Raji (cell line): ENCODE measurements around the gene GNAQ.

Experiments
- POLR2A ChIP-seq: IDR thresholded peaks from 2 replicates; pipeline ENCODE4 v1.6.1; 2011; ENCODE audit warnings: low read depth, low read length, control low read depth; ENCODE audit not compliant: insufficient read depth

Gene GNAQ

DNA sequence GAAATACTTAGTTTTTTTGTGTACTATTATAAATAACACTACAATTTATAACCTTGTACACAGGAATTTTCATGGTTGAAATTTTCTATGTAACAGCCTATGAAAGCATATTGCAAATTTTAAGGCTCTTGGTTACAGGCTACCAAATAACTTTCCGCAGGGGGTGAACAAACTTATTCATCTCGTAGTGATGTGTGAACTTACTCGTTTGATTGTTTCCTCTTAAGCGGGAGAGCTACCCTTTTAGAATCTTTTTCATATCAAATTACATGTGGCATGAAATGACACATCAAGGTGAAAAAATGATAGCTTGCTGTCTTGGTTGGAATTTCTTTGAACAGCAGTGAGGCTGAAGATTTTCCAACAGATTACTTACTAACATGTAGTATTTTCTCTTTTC lies 292.7 kb downstream of the GNAQ start:
- TF ChIP-seq POLR2A = no peak

DNA sequence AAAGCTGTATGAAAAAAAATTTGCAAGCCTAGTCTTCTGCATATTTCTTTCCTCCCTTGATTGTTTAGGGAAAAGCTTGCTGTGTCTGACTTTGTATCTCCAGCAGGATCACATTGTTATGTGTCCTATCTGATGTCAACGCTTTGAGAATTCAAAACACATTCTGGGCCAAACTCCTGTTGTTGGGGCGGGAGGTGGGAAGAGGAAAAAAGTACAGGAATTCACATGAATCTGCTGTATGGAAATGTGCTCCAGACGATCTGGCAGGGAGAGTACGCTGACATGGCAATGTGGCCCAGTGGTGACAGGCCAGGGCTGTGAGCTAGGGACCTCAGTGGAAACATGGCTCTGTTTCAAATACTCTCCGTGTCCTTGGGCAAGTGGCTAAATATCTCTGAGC lies 296.1 kb downstream of the GNAQ start:
- no peak for TF ChIP-seq POLR2A

DNA sequence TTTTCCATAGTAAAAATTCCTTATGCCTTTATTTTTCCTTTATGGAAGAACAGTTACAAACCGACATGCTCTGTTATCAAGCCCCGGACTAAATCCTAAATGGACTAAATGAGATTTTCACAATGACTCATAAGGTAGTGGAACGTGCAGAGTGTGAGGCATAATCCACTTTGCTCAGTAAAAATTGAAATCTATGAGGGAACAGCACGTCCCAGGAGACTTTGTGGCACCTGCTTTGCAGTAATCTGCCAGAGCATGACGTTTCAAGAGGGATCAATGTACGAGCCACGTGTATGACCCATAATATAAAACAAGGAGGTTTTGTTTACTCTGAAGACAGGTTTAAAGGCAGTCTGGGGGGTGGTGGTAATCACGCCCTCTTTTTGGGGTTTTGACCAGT lies 299.7 kb downstream of the GNAQ start:
- TF ChIP-seq POLR2A = no peak

DNA sequence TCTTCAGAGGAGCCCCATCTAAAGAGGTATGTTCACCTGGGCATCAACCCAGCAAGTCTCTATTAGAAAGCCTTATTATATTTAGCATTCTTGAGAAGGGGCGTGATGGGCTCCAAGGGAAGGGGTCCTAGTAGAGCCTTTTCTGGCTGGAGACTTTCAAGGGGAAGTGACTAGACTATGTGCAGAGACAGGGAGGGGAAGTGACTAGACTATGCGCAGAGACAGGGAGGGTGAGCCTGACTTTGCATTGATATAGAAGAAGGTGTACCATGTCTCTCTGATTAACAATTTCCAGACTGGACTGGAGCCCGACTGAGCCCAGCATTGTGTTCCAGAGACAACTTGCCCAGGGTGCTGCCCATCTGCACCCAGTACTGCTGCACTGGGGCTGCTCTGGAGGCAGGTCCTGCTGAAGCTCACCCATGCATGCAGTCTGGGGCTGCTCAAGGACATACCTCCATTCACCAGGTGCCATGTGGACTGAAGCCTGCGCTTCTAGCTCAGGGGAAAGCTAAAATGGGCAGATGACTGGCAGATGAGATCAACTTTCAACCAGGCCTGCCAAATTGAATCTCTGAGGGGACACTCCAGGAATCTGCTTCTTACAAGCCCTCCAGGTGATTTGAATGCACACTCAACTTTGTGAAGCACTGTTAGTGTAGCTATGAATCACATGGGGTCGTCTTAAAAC lies 300.5 kb downstream of the GNAQ start:
- TF ChIP-seq POLR2A = no peak

DNA sequence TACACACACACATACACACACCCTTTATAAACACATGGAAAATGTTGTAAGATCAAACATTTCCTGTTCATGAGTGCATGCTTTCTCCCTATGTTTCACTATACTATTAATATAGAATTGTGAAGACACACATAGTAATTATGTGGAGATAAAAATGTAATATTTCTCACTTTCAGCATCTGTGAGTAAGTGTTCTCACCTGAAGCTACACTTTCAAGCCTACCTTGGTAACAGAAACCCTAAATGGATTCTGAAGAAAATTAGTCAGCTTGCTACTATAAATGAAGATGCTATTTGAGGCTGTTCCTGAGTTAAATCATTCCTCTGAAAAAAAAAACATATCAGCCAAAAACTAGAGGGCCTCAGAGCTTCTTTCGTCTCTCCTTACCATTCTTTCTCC lies 302.4 kb downstream of the GNAQ start:
- no peak for TF ChIP-seq POLR2A

DNA sequence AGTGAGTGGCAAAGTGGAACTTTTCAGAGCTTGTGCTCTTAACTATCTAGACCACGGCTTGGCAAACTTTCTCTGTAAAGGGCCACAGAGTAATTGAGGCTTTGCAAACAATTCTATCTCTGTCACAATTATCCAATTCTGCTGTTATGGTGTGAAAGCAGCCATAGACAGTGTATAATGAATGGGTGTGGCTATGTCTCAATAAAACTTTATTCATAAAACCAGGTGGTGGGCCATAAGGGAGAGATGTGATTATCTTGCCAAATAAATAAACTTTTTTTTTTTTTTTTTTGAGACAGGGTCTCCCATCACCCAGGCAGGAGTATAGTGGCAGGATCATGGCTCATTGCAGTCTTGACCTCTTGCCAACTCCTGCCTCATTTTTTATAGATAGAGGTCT lies 304.8 kb downstream of the GNAQ start:
- TF ChIP-seq POLR2A = no peak

DNA sequence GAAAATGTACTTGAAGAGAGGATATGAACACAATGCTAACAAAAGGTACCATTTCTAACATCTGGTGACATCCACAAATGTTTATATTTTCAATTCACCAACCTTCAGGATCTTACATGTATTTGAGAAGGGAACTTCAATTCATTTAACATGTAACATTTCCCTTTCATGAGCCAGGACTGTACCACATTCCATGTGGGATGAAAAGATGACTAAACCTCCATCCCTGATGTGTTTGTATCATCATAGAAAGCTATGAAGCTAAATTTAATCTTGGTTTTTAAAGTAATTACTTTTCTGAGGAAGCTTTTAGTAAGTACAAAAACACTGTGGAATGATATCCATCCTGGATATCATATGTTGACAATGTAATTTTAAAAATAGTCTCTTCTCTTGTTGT lies 305.3 kb downstream of the GNAQ start:
- no peak for TF ChIP-seq POLR2A

DNA sequence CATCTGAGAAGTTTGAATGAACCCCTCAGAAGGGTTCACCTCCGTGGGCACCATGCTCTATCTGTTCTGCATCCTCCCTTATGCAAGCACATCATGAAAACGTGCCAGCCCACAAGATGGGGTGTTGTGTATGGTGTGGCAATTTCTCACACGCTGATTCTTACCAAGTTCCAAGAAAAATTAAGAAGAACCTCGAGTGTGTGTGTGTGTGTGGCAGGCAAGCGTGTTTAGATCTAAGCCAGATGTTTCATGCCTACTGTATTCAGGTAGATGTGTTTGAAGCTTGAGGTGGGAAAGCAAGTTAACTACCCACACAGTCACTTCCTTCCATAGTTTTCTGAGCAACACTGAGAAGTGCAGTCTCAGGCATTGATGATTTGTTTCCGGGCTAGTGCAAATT lies 305.8 kb downstream of the GNAQ start:
- no peak for TF ChIP-seq POLR2A

DNA sequence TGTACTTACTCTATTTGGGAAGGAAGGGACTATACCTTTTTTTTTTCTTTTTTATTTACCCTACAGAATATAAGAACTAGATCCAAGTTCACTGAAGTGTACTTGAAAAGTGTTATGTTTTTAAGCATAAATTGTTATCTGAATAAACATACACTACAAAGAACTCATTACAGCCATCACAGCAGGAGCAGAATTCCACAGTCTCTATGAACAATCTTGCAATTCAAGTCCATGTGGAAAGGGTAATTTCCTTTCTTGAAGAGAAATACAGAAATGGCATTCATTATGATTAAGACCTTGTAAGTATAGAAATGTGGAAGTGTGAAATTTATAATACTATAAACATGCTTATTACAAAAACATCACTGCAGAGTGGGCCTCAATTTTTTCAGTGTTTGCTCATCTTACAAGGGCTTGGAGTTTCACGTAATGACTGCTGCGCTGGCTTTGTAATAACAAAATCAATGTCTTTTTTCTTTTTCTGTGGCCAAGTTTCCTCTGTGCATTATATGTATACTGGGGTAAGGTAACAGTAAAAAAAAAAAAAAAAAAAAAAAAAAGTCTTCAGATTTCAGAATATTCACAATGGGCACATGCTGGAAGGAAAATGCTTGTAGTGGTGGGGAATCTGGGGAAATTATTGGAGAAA lies 306.4 kb downstream of the GNAQ start:
- TF ChIP-seq POLR2A = no peak

DNA sequence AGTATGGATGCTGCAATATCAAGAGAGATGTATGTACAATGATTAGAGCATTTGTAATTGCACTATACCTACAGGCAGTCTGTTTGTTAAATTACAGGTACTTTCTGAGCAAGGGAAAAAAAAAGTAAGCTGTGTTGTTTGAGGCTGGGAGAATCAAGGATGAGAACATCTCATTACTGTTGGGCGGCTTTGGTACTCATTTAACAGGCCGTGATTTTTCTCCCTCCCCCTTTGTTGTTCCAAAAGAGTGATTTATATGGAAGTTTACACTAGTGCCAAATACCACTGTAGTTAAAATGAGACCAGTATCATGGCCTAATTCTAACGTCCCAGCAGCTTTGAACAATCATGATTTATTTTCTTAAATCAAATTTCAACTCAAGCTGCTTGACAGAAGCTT lies 312.3 kb downstream of the GNAQ start:
- TF ChIP-seq POLR2A = no peak

DNA sequence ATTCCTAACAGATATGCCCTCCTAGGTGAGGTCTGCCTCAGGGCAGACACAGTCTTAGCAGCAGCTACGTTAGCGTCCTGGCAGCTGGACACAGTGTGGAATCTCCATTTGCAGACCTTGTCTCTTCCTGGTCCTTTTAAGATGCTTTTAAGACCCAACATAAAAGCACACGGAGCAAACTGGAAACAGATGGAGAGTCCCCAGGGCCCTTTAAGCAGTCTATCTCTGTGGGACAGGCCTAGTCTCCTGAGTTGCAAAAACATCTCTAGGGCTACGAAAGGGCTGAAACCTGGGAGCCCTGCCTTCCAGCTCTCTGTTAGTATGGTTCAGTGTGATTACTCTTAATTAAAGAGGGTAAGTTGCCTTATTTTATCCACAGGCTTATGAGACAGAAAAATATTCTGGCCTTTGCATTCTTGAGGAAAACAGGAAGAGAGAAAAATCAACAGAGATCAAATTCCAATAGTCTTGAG lies 317.5 kb downstream of the GNAQ start:
- TF ChIP-seq POLR2A = no peak

DNA sequence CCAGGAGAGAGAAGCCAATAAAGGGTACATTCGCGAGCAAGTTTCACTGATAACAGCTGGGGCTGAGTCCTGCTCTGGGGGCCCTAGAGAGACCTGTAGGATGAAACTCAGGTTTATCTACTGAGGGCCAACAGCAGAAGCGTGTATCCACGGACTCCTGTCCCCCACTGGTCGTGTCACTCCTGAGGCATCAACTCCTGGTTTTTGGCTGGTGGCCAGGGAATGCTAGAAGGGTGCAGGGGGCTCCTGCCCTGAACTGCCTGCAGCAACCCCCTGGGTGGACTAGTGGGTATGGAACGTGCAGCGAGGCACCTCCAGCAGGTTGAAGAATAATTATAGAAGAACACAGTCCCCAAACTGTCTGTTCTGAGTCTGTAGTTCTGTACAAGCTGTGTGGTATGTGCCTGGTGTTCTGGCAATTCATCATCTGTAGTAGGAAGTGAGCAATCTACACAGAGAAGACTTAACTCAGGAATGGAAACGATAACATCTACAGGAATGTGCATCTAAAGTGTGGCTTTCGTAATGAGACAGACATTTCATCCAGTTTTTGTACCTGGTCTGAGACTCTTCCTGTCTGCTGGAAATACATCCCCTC lies 319.0 kb downstream of the GNAQ start:
- no peak for TF ChIP-seq POLR2A

DNA sequence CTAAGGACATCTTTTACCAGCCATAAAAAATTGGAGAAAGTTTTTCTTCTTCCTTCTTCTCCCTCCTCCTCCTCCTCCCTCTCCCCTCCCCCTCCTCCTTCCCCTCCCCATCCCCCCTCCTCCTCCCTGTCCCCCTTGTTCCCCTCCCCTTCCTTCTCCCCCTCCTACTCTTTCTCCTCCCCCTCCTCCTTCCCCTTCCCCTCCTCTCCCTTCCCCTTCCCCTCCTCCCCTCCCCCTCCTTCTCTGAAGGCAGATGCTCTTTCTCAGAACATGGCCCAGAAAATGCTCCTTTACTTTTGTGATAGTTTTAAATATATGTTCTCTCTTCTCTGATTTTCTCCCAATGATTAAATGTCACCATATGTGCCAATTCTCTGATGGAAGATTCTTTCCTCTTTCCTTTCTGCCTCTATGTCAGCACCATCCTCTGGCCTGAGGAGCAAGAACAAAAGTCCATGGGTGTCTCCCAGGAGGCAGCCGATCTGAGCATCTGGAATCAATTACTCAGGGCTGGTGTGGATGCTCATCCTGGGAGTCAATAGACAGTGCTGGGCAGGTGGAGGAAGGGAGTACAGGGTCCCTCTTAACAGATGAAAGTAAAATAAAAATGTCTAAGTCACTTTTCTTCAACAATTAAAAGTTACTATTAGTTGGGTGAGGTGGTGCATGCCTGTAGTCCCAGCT lies 320.5 kb downstream of the GNAQ start:
- no peak for TF ChIP-seq POLR2A

DNA sequence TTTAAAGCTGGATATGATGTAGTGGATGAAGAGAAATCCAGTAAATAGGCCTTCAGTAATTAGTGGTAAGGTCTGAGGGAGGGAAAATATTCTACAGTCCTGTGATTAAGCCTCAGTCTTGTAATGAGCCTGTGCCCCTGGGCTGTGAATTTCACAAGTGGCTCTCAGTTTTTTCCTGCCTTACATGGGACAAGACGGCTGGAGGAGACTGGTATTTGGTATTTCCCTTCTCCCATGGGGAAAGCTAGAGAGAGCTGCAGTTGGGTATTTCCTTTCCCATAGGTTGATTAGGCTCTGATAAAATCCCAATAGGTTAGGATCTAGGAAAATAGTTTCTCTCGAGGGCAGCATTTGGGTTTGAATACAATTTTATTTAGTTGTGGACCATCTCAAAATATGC lies 321.3 kb downstream of the GNAQ start:
- no peak for TF ChIP-seq POLR2A

DNA sequence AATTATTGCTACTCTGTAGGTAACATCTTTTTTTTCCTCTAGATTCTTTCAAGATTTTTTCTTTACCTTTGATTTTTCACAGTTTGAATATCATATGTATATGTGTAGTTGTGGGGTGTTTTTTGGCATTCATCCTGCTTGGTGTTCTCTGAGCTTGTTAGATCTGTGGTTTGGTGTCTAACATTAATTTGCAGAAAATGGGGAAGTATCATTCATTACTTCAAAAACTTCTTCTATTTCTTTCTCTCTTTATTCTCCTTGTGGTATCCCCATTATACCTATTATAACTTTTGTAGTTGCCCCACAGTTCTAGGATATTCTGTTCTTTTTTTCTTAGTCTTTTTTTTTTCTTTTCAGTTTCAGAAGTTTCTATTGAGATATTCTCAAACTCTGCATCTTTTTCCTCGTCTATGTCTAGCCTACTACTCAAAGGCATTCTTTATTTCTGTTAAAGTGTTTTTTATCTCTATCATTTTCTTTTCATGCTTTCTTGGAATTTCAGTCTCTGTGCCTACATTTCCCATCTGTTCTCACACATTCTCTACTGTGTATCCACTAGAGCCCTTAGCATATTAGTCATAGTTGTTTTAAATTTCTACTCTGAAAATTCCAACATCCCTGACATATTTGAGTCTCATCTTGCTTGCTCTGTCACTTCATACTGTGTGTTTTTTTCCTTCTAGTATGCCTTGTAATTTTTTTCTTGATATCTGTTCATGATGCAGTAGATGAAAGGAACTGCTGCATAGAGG lies 323.4 kb downstream of the GNAQ start:
- no peak for TF ChIP-seq POLR2A
